AG10803 (cell line): Measurements from ENCODE around the gene SLC2A10.
A peak's percentile ranks its signal among the peaks of the same experiment; 100 is the strongest.

Experiments
- DNase-seq: peaks from one replicate; pipeline ENCODE4 v3.0.0; 2010; ENCODE audit warnings: low read depth
- H3K4me3 ChIP-seq: 2 replicates; pipeline ENCODE4 v1.5.1; 2011; ENCODE audit warnings: mild to moderate bottlenecking, low read length, control low read depth
- TF ChIP-seq, protein P1 (sequence below): conservative IDR thresholded peaks from 2 replicates; pipeline ENCODE4 v1.5.1; 2011; ENCODE audit warnings: mild to moderate bottlenecking, low read length, control low read depth, inconsistent platforms

The SLC2A10 gene

DNA sequence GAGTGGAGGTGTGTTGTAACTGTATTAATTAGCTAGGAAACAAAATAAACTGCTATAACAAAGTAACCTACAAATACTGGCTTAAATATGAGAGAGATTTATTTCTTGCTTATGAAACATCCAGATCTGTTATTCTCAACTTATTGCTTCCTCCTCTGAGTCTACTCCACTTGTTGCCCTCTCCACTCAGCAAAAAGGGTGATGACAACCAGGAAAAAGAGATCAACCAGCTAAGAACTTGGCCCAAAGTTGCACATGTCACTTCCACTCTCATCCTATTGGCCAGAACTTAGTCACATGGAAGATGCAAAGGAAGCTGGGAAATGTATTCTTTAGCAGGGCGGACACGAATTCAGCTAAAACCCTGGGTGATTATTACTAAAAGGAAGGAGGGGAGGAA is 15.0 kb upstream of the SLC2A10 start:
- peak; percentile 53 for DNase-seq
- H3K4me3 ChIP-seq: no peak overlapping the region
- TF ChIP-seq, protein P1, sequence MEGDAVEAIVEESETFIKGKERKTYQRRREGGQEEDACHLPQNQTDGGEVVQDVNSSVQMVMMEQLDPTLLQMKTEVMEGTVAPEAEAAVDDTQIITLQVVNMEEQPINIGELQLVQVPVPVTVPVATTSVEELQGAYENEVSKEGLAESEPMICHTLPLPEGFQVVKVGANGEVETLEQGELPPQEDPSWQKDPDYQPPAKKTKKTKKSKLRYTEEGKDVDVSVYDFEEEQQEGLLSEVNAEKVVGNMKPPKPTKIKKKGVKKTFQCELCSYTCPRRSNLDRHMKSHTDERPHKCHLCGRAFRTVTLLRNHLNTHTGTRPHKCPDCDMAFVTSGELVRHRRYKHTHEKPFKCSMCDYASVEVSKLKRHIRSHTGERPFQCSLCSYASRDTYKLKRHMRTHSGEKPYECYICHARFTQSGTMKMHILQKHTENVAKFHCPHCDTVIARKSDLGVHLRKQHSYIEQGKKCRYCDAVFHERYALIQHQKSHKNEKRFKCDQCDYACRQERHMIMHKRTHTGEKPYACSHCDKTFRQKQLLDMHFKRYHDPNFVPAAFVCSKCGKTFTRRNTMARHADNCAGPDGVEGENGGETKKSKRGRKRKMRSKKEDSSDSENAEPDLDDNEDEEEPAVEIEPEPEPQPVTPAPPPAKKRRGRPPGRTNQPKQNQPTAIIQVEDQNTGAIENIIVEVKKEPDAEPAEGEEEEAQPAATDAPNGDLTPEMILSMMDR: no peak

DNA sequence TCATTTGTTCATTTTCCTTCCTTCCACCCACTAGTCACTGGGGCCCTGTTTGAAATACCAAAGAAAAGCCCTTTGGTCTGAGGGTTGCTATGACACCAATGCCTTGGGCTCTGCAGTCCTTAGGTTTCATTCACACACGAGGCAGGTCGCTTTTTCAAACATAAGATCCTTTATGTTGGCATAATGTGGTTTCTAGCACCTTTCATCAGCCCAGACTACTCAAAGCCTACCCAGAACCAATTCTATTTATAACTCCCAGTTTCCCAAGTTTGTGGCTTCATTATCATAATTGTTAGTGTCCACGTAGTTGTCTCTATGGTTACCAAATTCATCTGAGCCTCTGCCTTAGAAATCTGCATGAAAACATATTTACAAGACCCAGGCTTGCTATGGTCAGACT is 13.6 kb upstream of the SLC2A10 start:
- DNase-seq: peak; percentile 91
- TF ChIP-seq, protein P1: no peak
- H3K4me3 ChIP-seq: no peak overlapping the region

DNA sequence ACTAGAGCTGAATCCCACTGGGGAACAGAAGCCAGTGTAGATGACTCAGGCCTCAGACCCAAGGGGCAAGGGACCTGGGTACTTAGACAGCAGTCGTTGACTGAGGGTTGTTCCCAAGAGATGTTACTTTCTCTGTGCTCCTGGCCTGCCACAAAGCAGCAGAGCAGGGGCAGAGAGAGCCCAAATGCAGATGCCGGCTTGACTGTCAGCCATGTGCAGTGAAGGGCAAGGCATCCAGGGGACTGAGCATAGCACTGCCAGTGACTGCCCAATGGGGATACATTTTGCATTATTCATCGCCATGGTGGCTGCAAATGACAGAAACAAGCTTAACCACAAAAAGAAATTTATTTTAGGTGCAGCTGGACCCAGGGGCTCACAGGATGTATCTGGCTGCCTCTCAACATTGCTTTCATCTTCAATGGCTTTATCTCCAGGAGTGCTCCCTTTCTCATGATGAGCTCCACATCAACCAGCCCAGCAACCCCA is 12.6 kb upstream of the SLC2A10 start:
- H3K4me3 ChIP-seq: no peak overlapping the region
- TF ChIP-seq, protein P1: no peak
- DNase-seq: peak; percentile 38

DNA sequence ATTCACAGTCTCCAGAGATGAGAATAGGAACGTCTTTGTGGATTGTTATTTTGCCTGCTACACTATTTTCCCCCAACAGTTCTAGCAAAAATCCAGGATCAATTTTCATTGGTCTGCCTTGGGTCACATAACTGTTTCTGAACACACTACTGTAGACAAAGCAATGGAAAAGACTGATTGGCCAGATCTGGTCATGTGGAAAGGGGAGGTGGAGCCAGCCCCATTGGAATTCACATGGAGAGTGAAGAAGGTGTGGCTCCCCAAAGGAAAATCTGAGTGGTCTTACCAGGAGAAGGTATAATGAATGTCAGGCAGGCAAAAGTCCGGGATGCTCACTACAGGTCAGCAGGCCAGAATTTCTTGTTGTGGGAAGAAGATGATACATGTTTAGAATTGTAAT is 10.7 kb upstream of the SLC2A10 start:
- TF ChIP-seq, protein P1: no peak
- no peak for DNase-seq
- H3K4me3 ChIP-seq: no peak overlapping the region

DNA sequence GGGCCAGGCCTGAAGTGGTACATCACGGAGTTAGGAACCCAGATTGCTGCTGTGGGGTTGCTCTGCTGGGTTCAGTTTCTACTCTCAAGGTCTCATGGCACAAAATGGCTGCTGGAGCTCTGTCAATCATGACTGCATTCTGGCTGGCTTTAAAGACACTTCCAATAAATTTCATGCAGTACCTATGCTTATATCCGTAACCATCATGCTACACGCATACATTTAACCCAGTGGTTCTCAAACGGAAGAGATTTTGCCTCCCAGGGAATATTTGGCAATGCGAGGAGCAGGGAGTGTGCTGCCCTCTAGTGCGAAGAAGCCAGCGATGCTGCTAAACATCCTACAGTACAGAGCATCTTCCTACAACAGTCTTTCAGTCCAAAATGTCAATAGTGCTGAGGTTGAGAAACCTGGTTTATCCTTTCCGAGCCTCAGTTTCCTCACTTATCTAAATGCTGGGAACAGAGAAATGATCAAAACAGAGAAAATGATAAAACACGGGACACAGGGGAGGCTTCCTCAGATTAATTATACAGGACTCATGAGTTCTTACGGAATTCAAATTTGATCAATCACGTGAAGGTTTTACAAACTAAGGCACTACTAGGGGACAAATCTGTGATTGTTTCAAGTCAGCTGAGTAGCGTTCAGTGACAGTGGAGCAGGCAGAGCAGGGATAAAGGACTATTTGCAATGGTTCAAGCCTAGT is 9.6 kb upstream of the SLC2A10 start:
- H3K4me3 ChIP-seq: no peak overlapping the region
- TF ChIP-seq, protein P1: peak; percentile 73
- DNase-seq: peak; percentile 54

DNA sequence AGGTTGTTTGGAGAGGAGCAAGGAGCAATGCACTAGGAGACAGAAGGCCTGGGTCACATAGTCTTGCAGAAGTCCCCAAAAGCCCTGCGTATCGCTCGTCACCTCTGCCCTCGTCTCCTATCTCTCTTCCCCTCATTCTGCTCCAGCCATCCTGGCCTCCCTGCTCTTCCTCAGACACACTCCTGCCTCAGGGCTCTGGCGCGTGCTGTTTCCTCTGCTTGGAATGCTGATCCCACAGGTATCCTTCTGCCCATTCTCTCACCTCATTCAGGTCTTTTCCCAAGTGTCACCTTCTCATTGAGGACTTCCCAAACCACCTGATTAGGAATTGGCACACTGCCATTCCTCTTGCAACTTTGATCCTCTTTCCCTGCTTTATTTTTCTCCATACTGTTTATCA is 9.0 kb upstream of the SLC2A10 start:
- DNase-seq: no peak
- TF ChIP-seq, protein P1: no peak
- H3K4me3 ChIP-seq: no peak overlapping the region

DNA sequence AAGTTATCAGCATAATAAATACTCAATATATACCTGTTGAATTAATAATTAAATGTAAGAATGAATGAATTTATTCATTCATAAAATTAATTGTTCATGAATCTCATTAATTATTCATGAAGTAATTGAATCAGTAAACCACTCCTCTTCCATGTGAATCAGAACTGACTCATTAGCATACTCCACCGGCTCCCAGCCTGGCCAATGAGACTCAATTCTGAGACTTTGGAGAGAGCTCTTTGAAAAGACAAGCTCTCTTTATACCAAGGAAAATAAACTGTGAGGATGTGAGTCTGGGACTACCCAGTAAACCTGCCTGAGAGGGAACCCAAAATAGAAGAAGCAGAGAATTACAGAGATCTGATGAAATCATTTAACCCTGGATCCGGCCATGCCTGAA is 8.4 kb upstream of the SLC2A10 start:
- TF ChIP-seq, protein P1: no peak

More for the DNA sequence above, 8.4 kb upstream of the SLC2A10 start:
- no peak for DNase-seq
- no peak overlapping the region for H3K4me3 ChIP-seq
